C4-2B (cell line): ENCODE measurements around the gene USP43.

ENCODE experiments used
- CTCF ChIP-seq: fragments of 450-650 bp; conservative IDR thresholded peaks from 2 replicates; pipeline ENCODE4 v1.5.1; 2017; ENCODE audit warnings: mild to moderate bottlenecking
- ZFX ChIP-seq: fragments of 450-650 bp; IDR thresholded peaks from 2 replicates; pipeline ENCODE4 v1.6.1; 2017

GRCh38 chr17:9760266-9760665 is 114.9 kb downstream of the USP43 start:
- TF ChIP-seq CTCF (no peak), ZFX (no peak)
